SJSA1 (cell line): Measurements from ENCODE around the gene ARID1A. TPM values are rescaled to one million over a fixed set of nuclear protein-coding genes. Genes with fewer than 3 reads are reported as not detected.
A peak's percentile ranks its signal among the peaks of the same experiment; 100 is the strongest.

Source experiments
- DNase-seq, 2 experiments: peaks; one replicate each; pipeline ENCODE4 v3.0.0-alpha.2; 2015 to 2020; ENCODE audit warnings: low spot score in 2 of 2, low read depth in 1 of 2
- H3K27ac ChIP-seq: fragments of 250-450 bp; sonication (Bioruptor Pico); 2 replicates; pipeline ENCODE4 v1.5.1; 2020; ENCODE audit warnings: mild to moderate bottlenecking, moderate library complexity
- H3K27me3 ChIP-seq: fragments of 250-450 bp; sonication (Bioruptor Pico); replicated peaks from 2 replicates; pipeline ENCODE4 v1.5.1; 2020; ENCODE audit warnings: mild to moderate bottlenecking, moderate library complexity
- H3K36me3 ChIP-seq: fragments of 250-450 bp; sonication (Bioruptor Pico); 2 replicates; pipeline ENCODE4 v1.5.1; 2020; ENCODE audit warnings: mild to moderate bottlenecking
- H3K4me1 ChIP-seq: fragments of 250-450 bp; sonication (Bioruptor Pico); replicated peaks from 2 replicates; pipeline ENCODE4 v1.6.1; 2021; ENCODE audit warnings: mild to moderate bottlenecking
- H3K4me3 ChIP-seq: fragments of 250-450 bp; sonication (Bioruptor Pico); 2 replicates; pipeline ENCODE4 v1.5.1; 2020; ENCODE audit warnings: mild to moderate bottlenecking
- H3K9me3 ChIP-seq: fragments of 250-450 bp; sonication (Bioruptor Pico); replicated peaks from 2 replicates; pipeline ENCODE4 v1.5.1; 2020; ENCODE audit warnings: mild to moderate bottlenecking
- total RNA-seq: library from RNA; depleted of rRNA; stranded (reverse); fragments of >200 nt; shearing (Covaris generic); gene quantifications from 2 replicates; pipeline ENCODE4 v1.2.3, GENCODE V29; 2014

Gene ARID1A
- total RNA-seq, 1 experiment from 2014 or later = 22.2 TPM

DNA sequence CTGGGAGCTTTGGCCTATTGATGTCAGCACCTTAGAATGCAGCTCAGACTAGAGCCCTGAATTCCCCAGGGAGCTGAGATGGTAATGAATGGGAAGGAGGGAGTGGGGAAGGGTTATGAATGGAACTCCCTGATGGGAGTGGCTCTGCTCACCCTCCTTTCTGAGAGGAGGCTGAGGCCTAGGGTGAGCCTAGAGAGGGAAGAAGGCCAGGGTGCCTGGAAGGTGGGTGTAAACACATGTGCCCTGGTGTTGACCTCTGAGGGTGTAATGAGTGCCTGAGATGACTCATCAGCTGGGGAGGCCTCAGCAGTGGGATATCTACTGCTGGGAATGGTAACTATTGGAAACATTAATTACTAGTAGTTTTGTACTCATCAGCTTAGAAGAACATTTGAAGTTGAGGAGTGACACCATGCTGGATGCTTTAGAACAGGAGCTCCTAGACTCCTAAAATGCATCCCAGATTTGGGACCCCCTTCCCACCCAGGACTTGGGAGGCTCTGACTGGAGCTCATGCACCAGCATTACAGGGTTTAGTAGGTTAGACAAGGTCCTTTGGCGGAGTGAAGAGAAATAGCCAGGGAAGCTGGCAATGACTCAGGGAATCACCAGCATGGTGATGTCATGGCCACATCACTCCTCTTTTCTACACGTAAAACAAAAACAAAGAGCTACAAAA lies 76.0 kb downstream of the ARID1A start:
- Histone ChIP-seq H3K9me3 (no peaks in the 10 kb centered on the region), H3K4me1 (peaks cover 57% of the 10 kb centered on the region), H3K4me3 (no peak overlapping the region), H3K27ac (peak overlapping the region; percentile 99), H3K36me3 (peaks cover 90% of the 10 kb centered on the region), H3K27me3 (no peaks in the 10 kb centered on the region)
- peak; percentile 98 for DNase-seq

DNA sequence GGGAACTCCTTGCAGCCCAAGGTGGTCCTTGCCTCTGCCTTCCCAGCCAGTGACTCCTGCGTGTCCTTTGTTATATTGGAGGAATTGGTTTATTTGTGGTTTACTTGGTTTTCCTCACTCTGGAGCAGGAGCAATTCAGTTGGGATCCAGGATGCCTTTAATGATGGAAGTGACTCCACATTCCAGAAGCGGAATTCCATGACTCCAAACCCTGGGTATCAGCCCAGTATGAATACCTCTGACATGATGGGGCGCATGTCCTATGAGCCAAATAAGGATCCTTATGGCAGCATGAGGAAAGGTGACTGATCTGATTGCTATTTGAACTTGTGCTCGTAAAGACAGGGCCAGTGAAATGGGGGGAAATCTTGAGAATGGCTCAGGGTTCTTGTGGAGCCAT lies 76.9 kb downstream of the ARID1A start:
- Histone ChIP-seq H3K27ac (peak overlapping the region; percentile 99), H3K4me1 (peaks cover 57% of the 10 kb centered on the region), H3K4me3 (no peak overlapping the region), H3K36me3 (peaks cover 90% of the 10 kb centered on the region), H3K9me3 (no peaks in the 10 kb centered on the region), H3K27me3 (no peaks in the 10 kb centered on the region)
- DNase-seq = peak; percentile 95 to 97

DNA sequence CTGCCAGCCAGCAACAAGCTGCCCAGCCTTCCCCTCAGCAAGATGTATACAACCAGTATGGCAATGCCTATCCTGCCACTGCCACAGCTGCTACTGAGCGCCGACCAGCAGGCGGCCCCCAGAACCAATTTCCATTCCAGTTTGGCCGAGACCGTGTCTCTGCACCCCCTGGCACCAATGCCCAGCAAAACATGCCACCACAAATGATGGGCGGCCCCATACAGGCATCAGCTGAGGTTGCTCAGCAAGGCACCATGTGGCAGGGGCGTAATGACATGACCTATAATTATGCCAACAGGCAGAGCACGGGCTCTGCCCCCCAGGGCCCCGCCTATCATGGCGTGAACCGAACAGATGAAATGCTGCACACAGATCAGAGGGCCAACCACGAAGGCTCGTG lies 78.6 kb downstream of the ARID1A start:
- Histone ChIP-seq H3K36me3 (peaks cover 90% of the 10 kb centered on the region), H3K4me1 (peaks cover 43% of the 10 kb centered on the region), H3K9me3 (no peaks in the 10 kb centered on the region), H3K27me3 (no peaks in the 10 kb centered on the region), H3K4me3 (no peak overlapping the region), H3K27ac (no peak overlapping the region)
- no peak for DNase-seq

DNA sequence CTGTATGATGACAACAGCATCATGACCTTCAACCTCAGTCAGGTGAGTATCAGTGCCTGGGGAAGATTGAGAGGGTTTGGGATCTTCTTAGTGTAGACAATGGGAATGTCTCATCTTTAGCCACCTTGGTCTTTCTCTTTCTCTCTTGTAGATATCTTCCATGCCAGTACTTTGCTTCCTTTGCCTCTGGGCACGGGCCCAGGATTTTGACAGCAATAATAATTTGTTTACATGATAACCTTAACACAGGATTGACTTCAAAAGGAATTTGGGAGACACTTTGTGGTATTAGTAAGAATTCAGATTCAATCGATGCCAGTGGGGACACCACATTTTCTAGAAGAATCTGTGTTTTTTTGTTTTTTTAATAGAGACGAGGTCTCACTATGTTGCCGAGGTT lies 79.9 kb downstream of the ARID1A start:
- H3K4me1 ChIP-seq = peaks cover 36% of the 10 kb centered on the region
- H3K36me3 ChIP-seq = peaks cover 90% of the 10 kb centered on the region
- no peaks in the 10 kb centered on the region for H3K27me3 ChIP-seq
- H3K9me3 ChIP-seq = no peaks in the 10 kb centered on the region
- H3K4me3 ChIP-seq = no peak overlapping the region
- no peak overlapping the region for H3K27ac ChIP-seq
- DNase-seq = no peak

DNA sequence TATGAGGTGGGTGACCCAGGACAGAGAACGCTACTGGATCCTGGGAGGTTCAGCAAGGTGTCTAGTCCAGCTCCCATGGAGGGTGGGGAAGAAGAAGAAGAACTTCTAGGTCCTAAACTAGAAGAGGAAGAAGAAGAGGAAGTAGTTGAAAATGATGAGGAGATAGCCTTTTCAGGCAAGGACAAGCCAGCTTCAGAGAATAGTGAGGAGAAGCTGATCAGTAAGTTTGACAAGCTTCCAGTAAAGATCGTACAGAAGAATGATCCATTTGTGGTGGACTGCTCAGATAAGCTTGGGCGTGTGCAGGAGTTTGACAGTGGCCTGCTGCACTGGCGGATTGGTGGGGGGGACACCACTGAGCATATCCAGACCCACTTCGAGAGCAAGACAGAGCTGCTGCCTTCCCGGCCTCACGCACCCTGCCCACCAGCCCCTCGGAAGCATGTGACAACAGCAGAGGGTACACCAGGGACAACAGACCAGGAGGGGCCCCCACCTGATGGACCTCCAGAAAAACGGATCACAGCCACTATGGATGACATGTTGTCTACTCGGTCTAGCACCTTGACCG lies 83.4 kb downstream of the ARID1A start:
- H3K27ac ChIP-seq = no peak overlapping the region
- H3K9me3 ChIP-seq = no peaks in the 10 kb centered on the region
- no peaks in the 10 kb centered on the region for H3K27me3 ChIP-seq
- peaks cover 92% of the 10 kb centered on the region for H3K36me3 ChIP-seq
- peaks cover 31% of the 10 kb centered on the region for H3K4me1 ChIP-seq
- H3K4me3 ChIP-seq = no peak overlapping the region
- DNase-seq = no peak

DNA sequence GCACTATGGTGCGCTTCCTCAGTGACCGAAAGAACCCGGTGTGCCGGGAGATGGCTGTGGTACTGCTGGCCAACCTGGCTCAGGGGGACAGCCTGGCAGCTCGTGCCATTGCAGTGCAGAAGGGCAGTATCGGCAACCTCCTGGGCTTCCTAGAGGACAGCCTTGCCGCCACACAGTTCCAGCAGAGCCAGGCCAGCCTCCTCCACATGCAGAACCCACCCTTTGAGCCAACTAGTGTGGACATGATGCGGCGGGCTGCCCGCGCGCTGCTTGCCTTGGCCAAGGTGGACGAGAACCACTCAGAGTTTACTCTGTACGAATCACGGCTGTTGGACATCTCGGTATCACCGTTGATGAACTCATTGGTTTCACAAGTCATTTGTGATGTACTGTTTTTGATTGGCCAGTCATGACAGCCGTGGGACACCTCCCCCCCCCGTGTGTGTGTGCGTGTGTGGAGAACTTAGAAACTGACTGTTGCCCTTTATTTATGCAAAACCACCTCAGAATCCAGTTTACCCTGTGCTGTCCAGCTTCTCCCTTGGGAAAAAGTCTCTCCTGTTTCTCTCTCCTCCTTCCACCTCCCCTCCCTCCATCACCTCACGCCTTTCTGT lies 84.6 kb downstream of the ARID1A start:
- DNase-seq = no peak
- Histone ChIP-seq H3K27ac (no peak overlapping the region), H3K4me1 (peaks cover 43% of the 10 kb centered on the region), H3K4me3 (no peak overlapping the region), H3K27me3 (no peaks in the 10 kb centered on the region), H3K36me3 (peaks cover 79% of the 10 kb centered on the region), H3K9me3 (no peaks in the 10 kb centered on the region)

DNA sequence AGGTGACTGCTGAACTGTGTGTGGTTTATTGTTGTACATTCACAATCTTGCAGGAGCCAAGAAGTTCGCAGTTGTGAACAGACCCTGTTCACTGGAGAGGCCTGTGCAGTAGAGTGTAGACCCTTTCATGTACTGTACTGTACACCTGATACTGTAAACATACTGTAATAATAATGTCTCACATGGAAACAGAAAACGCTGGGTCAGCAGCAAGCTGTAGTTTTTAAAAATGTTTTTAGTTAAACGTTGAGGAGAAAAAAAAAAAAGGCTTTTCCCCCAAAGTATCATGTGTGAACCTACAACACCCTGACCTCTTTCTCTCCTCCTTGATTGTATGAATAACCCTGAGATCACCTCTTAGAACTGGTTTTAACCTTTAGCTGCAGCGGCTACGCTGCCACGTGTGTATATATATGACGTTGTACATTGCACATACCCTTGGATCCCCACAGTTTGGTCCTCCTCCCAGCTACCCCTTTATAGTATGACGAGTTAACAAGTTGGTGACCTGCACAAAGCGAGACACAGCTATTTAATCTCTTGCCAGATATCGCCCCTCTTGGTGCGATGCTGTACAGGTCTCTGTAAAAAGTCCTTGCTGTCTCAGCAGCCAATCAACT lies 85.5 kb downstream of the ARID1A start:
- H3K4me1 ChIP-seq = peaks cover 52% of the 10 kb centered on the region
- no peaks in the 10 kb centered on the region for H3K9me3 ChIP-seq
- no peak for DNase-seq
- no peaks in the 10 kb centered on the region for H3K27me3 ChIP-seq
- no peak overlapping the region for H3K4me3 ChIP-seq
- H3K36me3 ChIP-seq = peaks cover 71% of the 10 kb centered on the region
- no peak overlapping the region for H3K27ac ChIP-seq

DNA sequence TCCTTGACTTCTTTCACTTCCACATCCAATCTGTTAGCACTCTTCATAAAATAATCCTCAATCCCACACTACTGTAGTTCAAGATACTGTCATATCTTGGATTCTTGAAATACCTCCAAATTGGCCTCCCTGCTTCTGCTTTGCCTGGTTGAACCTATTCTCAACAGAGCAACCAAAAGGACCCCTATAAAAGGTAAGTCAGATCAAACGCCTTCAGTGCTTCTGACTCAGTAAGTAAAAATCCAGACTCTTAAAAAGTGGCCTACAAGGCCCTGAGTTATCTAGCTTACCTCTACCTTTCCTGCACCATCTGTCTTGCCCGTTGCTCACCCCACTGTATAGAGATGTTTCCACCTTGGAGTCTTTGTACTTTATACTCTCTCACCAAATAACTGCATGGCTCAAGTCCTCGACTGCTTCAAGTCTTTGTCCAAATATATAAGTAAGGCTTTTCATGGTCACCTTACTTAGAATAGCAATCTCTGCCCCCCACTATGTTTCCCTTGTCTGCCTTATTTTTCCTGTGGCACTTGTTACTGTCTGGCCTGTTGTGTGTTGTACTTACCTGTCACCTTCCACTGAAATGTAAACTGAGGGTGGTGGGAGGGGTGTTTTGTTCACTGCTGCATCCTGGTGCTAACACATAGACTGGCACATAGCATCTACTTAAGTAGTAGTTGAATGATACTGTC lies 86.9 kb downstream of the ARID1A start:
- Histone ChIP-seq H3K27me3 (no peaks in the 10 kb centered on the region), H3K36me3 (peaks cover 57% of the 10 kb centered on the region), H3K4me1 (peaks cover 65% of the 10 kb centered on the region), H3K4me3 (no peak overlapping the region), H3K27ac (no peak overlapping the region), H3K9me3 (no peaks in the 10 kb centered on the region)
- peak in 1 of 2 experiments; percentile 35 for DNase-seq

DNA sequence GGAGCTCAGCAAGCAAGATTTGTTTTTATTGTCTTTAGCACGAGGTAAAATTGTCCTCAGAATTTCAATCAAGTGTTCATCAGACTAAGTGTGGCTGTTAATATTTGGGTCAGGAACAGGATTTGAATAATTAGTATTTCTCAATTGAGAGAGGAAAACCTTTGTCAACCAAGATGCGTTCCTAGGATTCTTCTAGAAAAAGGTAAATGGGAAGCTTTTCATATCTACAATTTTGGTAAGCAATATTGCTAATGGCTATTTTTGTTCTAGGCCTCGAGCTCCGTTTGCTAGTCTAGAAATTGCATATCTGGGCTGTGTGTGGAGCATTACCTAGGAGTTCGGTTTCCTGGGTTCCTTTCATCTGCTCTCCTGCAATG lies 87.8 kb downstream of the ARID1A start:
- Histone ChIP-seq H3K4me3 (no peak overlapping the region), H3K27ac (no peak overlapping the region), H3K4me1 (peaks cover 72% of the 10 kb centered on the region), H3K9me3 (no peaks in the 10 kb centered on the region), H3K27me3 (no peaks in the 10 kb centered on the region), H3K36me3 (peaks cover 48% of the 10 kb centered on the region)
- DNase-seq = no peak

DNA sequence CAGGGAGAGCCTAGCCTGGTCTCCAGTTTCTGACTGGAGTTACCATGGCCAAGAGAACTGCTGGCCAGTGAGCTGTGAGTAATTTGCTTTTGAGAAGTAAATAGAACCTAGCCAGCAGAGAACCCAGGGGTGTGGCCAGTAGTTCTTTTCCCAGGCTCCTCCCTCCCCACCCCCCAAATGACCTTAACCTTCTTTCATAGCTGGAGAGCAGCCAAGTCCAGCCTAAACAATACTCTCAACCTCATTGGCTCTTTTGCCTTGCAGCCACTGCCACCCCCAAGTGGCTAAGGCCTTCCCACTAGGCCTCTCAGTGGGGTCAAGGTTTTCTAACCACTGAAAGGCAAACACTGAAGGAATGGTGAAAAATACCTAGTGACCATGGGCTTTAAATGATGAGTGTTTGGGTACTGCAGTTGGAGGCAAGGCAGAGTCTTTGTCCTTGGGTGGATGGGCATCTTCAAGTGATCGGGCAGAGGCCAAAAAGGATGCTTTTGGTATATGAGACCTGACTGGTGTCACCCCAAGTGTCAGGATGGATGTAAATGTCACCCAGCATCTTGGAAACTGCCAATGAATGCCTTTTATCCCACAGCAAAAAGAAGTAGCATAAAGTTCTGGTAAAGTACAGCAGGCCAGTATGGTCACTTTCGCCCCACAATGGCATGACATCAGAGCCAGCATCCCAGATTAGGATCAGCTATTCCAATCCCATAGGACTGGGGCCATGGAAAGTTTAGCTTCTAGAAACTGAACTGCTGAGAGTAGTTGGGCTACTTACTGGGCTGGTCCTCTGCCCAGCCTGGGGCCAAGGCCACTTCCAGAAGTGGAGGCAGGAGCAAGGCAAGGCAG lies 88.4 kb downstream of the ARID1A start:
- H3K27me3 ChIP-seq = no peaks in the 10 kb centered on the region
- H3K4me1 ChIP-seq = peaks cover 78% of the 10 kb centered on the region
- H3K4me3 ChIP-seq = no peak overlapping the region
- DNase-seq = peak; percentile 78 to 87
- H3K36me3 ChIP-seq = peaks cover 41% of the 10 kb centered on the region
- no peak overlapping the region for H3K27ac ChIP-seq
- H3K9me3 ChIP-seq = no peaks in the 10 kb centered on the region

DNA sequence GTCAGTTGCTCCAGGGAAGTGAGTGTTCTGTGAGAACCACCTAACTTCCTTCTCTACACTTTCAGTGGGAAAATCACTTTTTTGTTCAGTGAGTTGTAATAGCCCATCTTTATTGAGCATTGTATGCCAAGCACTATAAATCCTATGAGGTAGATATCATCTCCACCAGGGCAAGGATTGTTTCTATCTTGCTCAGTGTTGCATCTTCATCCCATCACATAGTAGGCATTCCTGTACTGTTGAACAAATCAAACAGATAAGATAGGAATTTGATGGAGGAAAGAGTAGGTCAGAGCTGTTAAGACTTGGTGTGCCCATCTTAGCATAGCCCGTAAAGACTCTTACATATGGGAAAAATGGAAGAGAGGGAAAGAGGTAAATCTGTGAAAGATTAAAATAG lies 89.1 kb downstream of the ARID1A start:
- H3K27me3 ChIP-seq = no peaks in the 10 kb centered on the region
- H3K27ac ChIP-seq = 0 out of 2 replicates have a peak overlapping the region, but pooled peaks have one; percentile 99
- H3K36me3 ChIP-seq = peaks cover 35% of the 10 kb centered on the region
- H3K4me3 ChIP-seq = no peak overlapping the region
- DNase-seq = no peak
- peaks cover 84% of the 10 kb centered on the region for H3K4me1 ChIP-seq
- no peaks in the 10 kb centered on the region for H3K9me3 ChIP-seq

DNA sequence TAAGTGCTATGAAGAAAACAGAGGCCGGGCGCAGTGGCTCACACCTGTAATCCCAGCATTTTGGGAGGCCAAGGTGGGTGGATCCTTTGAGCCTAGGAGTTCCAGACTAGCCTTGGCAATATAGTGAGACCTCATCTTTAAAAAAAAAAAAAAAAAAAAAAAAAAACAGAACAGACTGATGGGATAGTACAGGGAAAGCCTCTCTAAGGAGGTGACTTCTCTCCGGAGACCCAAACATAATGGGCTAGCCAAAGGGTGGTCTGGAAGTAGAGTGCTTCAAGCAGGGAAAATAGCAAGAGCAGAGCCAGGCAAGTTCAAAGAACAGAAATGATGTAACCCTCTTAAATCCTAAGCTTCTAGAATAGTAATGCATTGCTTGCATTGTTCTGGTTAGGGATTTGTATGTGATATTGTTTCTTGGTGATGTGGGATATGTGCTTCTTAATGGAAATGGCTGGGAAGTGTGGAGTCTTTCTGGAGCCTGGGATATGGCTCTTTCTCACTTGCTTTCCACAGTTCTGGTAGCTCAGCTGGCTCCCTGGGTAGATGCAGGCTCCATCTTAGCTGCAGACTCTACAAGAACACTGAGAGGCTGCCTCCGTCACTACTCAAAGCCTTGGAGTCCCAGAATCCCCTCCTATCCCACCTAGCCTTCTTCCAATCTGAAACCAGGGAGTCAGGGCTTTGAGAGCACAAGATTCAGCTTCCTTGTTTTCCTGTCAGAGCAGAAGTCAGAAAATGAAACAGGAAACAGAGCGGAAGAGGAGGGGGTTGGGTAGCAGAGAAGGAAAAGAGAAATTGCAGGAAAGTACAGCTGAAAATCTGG lies 90.0 kb downstream of the ARID1A start:
- Histone ChIP-seq H3K27me3 (no peaks in the 10 kb centered on the region), H3K9me3 (no peaks in the 10 kb centered on the region), H3K4me3 (no peak overlapping the region), H3K27ac (peak overlapping the region; percentile 99), H3K36me3 (peaks cover 26% of the 10 kb centered on the region), H3K4me1 (peaks cover 90% of the 10 kb centered on the region)
- DNase-seq = peak in 1 of 2 experiments; percentile 55
